ENCODE measurements around the gene PAM. TPM values are rescaled to one million over a fixed set of nuclear protein-coding genes. Genes with fewer than 3 reads are reported as not detected.
"Not testable (repeated sequence)": the region's sequence is repeated elsewhere in the genome, so short reads cannot be mapped to it uniquely, and the experiment has no call there.

The PAM gene
- total and polyA plus RNA-seq, 8 donors = 27.4 to 322 (median 93.9) TPM

- no peak for DNase-seq
- H3K36me3 ChIP-seq = peaks cover 0 to 10% (median 9%) of the 10 kb centered on the region in 4 donors
- peaks cover 0 to 9% (median 0%) of the 10 kb centered on the region in 4 donors for H3K9me3 ChIP-seq
- intact Hi-C loops (cut with DNase I; ENCODE audit: low total_unique reads) = loop anchor here (10.0 kb wide), 2 partner anchors 351 to 451 kb away; no protein-coding TSS in a partner anchor
- H3K4me3 ChIP-seq = no peak overlapping the region
- 0 to 86% (median 54%) methylated on average over 2 of the region's 2 CpGs for WGBS, 5 donors
- no peaks in the 10 kb centered on the region for H3K4me1 ChIP-seq
- no peaks in the 10 kb centered on the region for H3K27me3 ChIP-seq
- no peak overlapping the region for H3K27ac ChIP-seq
- no peak for TF ChIP-seq EP300 (IDR thresholded peaks at IDR 0.05)
- TF ChIP-seq POLR2AphosphoS5 (IDR thresholded peaks at IDR 0.05) = no peak
- no peak for TF ChIP-seq POLR2A (IDR thresholded peaks at IDR 0.05)
- TF ChIP-seq CTCF (IDR thresholded peaks at IDR 0.05) = no peak
Observed at GRCh38 chr5:103035701-103036100, 280.6 kb downstream of the PAM start.

DNA sequence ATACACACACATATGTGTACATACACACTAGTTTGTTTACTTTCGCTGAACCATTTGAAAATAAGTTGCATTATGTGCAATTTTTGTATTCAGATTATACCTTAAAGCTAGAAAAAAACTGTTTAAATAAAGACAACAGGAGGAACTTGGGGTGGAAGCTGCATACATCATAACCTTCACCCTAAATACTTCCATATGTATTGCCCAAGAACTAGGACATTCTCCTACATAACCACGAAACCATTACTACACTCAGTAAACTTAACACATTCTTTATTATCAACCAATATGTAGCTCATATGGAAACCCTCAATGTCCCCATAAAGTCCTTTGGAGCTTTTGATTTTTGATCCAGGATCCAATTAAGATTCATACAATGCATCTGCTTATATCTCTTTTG, 281.5 kb downstream of the PAM start:
- Histone ChIP-seq H3K9me3 (peaks cover 0 to 9% (median 0%) of the 10 kb centered on the region in 4 donors), H3K4me3 (no peak overlapping the region), H3K27ac (no peak overlapping the region), H3K27me3 (no peaks in the 10 kb centered on the region), H3K36me3 (peaks cover 0 to 9% (median 7%) of the 10 kb centered on the region in 4 donors), H3K4me1 (no peaks in the 10 kb centered on the region)
- intact Hi-C loops (cut with DNase I; ENCODE audit: low total_unique reads) = loop anchor here (10.0 kb wide), 2 partner anchors 352 to 452 kb away; no protein-coding TSS in a partner anchor
- no peak for TF ChIP-seq CTCF (IDR thresholded peaks at IDR 0.05)
- no peak for TF ChIP-seq POLR2AphosphoS5 (IDR thresholded peaks at IDR 0.05)
- no peak for TF ChIP-seq EP300 (IDR thresholded peaks at IDR 0.05)
- no peak for TF ChIP-seq POLR2A (IDR thresholded peaks at IDR 0.05)
- DNase-seq = no peak
- WGBS, 5 donors = 86 to 90% (median 87%) methylated on average over 2 of the region's 2 CpGs

DNA sequence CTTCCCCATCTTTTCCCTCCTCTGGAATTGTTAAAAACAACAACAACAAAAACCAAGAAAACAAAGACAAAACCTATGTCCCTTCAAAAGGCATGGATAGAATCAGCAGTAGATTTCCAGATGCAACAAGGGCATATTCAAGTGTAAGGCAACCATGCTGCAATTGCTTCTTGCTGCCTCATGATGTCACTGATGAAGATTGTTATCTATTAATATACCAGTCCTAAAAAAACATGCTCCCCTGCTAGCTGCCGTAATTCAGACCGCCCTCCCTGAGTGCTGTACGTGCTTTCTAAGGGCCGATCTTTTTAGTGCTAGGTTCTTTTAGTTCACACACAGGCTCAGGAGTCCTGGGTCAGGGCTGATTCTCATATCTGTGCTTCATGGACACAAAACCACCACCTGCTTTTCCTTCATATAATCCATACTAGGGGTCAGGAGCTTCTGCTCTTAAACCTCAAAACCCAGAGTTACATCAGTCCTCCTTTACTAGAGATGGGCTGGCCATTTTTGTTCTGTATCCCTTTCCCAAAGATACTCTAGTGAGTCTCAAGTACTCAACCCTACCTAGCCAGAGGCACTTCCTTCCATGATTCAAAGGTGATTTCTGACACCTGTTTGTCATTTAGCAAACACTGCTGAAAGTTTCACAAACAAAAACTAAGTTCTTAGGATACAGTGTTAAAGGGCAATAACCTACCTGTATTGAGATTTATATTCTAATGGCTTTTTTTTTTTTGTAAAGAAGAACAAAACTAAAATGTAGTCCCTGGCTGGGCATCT, 282.8 kb downstream of the PAM start:
- Histone ChIP-seq H3K9me3 (peaks cover 0 to 9% (median 0%) of the 10 kb centered on the region in 4 donors), H3K4me1 (no peaks in the 10 kb centered on the region), H3K36me3 (peaks cover 0 to under 1% (median under 1%) of the 10 kb centered on the region in 4 donors), H3K27me3 (no peaks in the 10 kb centered on the region), H3K27ac (no peak overlapping the region), H3K4me3 (no peak overlapping the region)
- DNase-seq = no peak
- intact Hi-C loops (cut with DNase I; ENCODE audit: low total_unique reads) = loop anchor here (10.0 kb wide), 2 partner anchors 353 to 453 kb away; no protein-coding TSS in a partner anchor
- WGBS, 5 donors = 82 to 95% (median 92%) methylated on average over 4 of the region's 4 CpGs
- TF ChIP-seq CTCF (IDR thresholded peaks at IDR 0.05) (no peak), POLR2A (IDR thresholded peaks at IDR 0.05) (no peak), POLR2AphosphoS5 (IDR thresholded peaks at IDR 0.05) (no peak), EP300 (IDR thresholded peaks at IDR 0.05) (no peak)

DNA sequence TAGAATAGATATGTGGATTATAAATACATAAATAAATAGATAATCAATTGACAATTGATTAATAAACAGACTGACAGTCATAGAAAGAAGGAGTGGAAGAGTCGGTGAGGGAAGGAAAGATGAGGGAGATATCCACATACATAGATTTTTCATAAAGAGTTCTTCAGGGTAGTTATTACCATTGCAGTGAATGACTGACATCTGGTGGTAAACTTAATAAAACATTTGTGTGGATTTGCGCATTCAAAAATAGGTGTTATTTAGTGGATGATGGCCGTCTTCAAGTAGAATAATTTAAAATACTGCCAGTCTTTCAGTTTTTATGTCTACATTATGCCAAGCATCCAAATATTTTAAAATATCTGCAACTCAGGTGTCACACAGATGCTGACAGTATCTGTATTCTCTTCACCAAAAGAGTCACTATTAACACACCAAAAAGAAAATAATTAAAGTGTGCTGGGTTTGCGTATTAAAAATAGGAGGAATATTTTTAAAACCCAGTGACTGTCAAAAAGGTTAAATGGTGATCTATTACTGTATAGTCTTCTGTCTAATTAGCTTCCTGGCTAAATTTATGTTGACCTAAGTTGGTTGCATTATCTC, 286.1 kb downstream of the PAM start:
- 34 to 45% (median 38%) methylated on average over 4 of the region's 4 CpGs for WGBS, 5 donors
- DNase-seq = peak in 1 of 2 donors; percentile 70
- no peaks in the 10 kb centered on the region for H3K9me3 ChIP-seq
- intact Hi-C loops (cut with DNase I; ENCODE audit: low total_unique reads) = no loop called here
- TF ChIP-seq CTCF (IDR thresholded peaks at IDR 0.05) (peak in 3 of 7 experiments; percentile 23 to 38 (median 33)), POLR2A (IDR thresholded peaks at IDR 0.05) (no peak)
- H3K27ac ChIP-seq = no peak overlapping the region
- H3K27me3 ChIP-seq = no peaks in the 10 kb centered on the region
- H3K36me3 ChIP-seq = no peaks in the 10 kb centered on the region
- no peak overlapping the region for H3K4me3 ChIP-seq
- H3K4me1 ChIP-seq = no peaks in the 10 kb centered on the region

DNA sequence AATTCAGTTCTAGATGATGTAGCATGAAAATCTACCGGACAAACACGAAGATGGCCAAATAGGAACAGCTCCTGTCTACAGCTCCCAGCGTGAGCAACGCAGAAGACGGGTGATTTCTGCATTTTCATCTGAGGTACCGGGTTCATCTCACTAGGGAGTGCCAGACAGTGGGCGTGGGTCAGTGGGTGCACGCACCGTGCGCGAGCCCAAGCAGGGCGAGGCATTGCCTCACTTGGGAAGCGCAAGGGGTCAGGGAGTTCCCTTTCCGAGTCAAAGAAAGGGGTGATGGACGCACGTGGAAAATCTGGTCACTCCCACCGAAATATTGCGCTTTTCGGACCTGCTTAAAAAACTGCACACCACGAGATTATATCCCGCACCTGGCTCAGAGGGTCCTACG, 291.6 kb downstream of the PAM start:
- H3K27ac ChIP-seq; H3K36me3 ChIP-seq; DNase-seq; H3K4me1 ChIP-seq; H3K27me3 ChIP-seq; intact Hi-C loops (cut with DNase I; ENCODE audit: low total_unique reads); H3K4me3 ChIP-seq; H3K9me3 ChIP-seq: not testable (repeated sequence)
- WGBS, 5 donors = 87 to 94% (median 93%) methylated on average over 22 of the region's 22 CpGs
